ENCODE measurements around the gene GATA3.

DNA sequence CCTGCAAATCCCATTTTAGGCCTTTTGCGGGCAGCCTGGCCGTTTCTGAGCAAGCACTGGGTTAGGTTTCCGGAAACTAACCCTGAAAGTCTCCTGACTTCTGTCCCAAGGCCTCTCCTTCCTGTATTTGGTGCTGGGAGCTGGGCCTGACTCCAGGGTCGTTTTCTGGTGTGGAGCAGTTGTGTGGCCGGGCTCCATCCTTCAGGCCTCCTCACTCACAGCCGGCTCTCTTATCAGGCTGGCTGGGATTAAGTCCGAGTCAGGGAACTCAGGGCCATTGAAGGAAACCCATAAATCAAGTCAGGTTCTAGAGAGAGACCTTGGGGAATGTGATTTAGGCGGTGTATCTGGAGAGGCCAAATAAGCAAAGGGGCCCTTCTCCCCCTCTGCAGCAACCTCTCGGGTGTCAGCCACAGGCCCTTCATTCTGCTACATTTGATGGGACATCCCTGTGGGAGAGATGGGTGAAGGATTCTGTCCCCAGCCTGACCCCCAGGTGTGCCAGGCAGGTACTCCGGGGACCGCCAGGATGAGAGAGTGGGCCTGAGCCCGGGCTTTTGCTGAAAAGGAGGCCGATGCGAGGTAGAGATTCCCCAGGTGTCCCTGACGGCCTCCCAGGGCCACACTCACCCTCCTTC lies 3.3 kb downstream of the GATA3 start:
- TF ChIP-seq GATA2 (IDR thresholded peaks at IDR 0.05; ENCODE audit: low read depth, low read length), result no peak
- TF ChIP-seq GATA3 (IDR thresholded peaks at IDR 0.05; ENCODE audit: low read depth, low read length), result no peak
